ENCODE measurements around the gene ZNF296.

The ZNF296 gene

DNA sequence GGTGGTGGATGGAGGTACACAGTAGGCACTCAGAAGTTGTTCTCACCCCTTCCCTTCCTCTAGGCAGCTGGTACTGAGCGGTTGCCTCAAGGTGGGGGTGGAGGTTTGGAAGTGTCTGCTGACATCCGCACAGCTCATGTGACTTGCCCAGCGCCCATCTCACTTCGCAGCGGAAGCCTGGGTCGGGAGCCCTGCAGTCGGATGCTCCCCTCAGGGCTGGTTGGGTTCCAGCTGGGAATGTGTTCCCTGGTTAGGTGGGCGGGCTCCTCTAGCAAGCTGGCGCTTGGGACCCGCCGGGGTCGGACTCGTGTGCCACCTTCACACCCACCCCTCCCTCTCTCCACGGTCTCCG is 26.9 kb upstream of the ZNF296 start:
- DNase-seq = no peak

DNA sequence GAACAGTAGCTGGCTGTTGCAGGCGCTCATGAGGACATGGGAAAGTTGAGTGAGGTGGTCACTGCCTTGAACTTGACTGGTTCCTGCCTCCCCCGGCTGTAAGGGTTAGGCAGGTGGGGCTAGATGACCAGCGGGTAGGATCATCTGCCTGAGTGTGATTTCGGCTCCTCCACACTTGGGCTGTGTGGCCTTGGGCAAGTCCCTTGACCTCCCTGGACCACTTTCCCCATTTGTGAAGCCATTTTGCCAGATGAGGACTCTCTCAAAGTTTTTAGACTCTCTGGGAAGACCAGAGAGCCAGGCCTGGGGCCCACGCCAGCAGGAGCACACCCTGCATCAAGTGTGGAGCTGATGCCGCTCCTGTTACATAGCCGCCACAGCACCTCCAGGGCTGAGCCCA is 26.2 kb upstream of the ZNF296 start:
- no peak for DNase-seq

DNA sequence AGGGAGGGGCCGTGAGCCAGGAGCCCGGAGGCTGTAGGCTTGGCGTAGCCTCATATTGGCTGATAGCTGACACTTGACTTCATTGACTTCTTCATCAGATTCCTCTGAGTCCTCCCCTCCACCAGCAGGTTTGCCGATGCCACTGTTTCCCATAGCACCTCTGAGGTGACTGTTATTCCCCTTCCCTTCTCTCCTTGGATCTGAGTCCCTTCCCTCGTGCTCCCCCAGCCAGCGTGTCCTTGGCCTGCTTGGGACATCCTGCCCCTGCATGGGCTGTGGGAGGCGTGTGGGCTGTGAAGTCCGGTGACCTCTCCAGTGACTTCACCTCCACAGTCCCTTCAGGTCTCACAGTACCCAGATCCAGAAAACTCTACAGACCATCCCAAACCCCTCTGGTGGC is 25.5 kb upstream of the ZNF296 start:
- DNase-seq = no peak

DNA sequence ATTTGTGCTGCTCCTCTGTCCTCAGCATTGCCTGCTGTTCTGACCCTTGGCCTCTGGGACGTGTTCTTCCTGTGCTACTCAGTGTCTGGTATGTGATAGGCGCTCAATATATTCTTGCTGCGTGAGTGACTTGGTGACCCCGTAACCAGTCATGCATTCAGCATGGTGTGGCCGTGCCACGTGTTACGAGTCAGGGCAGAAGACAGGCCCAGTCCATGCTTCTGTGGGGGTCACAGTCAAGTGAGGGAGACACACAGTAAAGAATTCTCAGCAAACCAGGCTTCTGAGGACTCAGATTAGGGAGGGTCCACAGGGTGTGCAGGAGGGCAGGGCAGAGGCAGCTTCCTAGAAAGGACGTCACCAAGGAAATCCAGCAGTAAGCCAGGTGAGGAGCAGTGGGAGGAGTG is 24.6 kb upstream of the ZNF296 start:
- DNase-seq = no peak

DNA sequence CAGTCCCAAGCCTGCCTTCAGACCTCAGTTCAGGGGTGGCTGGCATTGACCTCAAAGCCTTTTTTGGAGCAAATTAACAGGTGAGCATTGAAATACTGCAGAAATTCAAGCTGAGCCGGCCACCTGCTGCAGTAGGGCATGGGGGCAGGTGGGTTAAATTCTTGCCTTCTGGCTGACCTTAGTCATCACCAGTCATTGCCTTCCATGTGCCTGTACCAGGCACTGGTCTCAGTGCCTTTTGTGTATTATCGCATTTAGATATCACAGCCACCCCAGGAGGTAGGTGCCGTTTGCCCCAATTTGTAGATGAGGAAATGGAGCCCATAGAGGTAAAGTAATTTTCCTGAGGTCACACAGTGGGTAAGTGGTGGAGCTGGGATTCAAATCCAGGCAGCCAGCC is 23.9 kb upstream of the ZNF296 start:
- no peak for DNase-seq

DNA sequence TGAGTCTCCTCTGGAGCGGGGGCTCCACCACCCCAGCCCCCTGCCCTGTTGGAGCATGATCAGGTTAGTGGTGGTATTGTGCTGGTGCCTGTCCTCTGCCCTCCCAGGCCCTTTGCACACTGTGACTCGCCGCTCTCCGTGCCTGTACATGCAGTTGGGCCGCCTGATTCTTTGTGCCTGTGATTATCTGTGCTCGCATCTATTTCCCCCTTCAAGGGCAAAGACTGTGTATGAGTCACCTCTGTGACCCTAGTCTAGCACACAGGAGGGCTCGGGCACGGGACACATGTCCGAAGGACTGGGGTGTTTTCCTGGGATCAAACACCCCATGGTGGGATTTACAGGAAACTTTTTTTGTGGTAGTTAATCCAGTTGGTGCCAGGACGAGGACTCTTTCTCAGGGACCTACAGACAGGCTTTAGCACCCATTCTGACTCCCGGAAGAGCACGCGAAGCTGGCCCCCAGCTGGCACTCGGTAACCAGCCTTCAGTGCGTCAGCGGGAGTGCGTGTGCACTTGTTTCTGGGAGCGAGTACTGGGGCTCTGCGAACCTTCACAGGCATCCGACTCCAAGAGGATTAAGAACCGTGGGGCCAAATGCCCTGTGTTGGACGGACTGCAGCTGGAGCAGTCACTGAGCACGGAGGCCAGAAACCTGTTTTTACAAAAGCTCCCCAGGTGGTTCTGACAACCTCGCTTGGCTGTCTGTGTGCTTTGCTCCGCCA is 23.4 kb upstream of the ZNF296 start:
- DNase-seq = no peak

DNA sequence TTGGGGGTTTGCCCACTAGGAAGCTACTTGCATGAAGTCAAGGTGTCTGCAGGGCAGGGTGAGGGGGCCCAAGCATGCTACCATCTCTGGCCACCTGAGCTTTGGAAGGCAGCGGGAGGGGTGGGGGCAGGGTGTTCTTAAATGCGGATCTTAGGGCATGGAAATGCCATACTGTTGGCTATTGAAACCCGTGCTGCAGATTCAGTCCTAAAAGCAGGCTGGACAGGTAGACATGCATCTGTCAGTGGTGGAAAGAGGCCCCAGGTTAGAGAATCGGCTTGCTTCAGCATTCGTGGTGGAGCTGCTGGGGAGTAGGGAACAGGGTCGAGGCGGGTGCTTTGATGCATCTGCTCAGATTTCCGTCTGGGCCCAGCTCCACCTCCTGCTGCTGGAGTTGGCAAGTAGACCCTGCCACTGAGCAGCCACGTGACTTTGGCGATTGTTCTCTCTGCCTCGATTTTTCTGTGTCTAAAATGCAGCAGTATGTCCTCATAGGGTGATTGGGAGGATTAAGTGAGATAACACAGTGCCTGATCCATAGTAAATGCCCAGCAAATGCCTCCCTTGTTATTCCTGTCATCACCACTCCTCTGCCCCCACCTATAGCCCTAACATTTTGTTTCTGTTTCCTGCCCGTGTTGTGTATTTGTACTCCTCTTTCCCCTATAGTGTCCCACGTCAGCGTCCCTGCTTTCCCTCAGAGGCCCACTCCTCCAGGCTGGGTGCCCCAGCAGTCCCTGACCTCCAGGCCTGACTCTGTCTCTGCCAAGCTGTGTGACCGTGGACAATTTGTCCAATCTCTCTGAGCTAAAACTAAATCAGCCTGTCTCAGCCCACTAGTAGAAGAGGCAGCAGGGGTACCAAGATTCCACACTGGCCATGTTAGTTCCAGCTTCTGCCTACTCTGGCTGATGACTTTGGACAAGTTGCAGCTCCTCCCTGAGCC is 22.5 kb upstream of the ZNF296 start:
- no peak for DNase-seq

DNA sequence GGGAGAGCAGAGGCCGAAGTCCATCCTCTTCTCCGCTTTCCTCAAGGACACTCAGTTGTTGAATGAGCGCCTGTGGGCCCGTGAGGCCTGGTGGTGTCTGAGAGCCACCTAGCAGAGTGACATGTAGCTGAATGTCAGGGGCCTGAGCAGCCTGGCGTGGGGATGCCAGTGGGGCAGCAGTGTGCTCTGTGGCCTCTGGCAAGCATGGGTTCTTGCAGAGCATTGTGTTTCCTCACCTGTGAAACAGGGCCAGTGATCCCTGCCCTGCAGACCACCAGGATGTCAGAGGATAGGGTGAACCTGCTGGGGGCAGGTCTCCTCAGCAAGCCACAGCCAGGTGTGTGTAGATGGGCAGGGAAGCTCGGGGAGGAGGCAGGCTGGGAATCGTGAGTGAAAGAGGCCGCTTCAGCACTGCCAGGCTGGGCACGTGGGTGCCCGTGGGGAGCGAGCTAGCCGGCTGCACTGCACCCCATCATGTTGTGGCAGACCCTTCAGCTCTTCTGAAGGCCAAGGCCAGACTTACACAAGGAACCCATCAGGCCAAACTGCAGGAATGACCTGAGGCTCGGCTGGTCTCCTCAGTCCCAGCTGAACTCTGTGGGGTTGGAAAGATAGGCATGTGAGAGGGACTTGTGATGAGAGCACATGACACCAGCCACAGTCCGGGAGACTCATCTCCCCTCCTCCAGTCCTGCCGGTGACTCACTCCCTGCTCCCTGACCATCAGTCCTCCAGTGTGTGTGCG is 21.7 kb upstream of the ZNF296 start:
- DNase-seq = no peak

DNA sequence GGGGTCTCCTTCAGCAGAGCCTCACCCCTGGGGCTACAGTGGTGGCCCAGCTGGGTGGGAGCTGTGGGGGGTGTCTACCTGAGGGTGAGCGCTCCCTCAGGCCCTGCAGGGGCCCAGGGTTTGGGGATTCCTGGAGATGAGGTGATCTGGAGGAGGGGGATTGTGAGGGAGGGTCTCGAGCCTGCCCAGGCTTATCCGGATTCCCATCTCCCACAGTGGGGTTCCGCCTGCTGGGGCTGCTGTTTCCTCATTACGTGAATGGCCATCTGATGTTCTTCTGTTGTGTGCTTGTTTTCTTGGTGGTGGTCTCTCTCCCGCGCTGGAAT is 21.1 kb upstream of the ZNF296 start:
- DNase-seq = no peak

DNA sequence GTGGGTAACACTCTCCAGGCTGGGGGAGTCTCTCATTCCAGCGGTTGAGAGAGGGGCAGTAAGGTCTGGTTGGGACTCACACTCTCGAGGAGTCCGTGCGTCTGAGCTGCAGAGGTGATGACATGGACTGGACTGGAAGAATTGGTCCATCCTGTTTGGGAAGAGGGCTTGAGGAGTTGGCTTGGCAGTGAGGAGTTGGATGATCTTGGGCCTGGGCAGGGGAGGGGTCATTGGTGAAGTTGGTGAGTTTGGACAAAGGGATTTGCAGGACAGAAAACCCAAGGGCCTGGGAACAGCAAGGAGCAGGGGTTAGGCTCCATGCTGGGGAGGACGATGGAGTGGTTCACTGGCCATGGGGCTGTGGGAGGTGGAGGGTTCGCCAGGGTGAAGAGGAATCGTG is 20.4 kb upstream of the ZNF296 start:
- DNase-seq = no peak

DNA sequence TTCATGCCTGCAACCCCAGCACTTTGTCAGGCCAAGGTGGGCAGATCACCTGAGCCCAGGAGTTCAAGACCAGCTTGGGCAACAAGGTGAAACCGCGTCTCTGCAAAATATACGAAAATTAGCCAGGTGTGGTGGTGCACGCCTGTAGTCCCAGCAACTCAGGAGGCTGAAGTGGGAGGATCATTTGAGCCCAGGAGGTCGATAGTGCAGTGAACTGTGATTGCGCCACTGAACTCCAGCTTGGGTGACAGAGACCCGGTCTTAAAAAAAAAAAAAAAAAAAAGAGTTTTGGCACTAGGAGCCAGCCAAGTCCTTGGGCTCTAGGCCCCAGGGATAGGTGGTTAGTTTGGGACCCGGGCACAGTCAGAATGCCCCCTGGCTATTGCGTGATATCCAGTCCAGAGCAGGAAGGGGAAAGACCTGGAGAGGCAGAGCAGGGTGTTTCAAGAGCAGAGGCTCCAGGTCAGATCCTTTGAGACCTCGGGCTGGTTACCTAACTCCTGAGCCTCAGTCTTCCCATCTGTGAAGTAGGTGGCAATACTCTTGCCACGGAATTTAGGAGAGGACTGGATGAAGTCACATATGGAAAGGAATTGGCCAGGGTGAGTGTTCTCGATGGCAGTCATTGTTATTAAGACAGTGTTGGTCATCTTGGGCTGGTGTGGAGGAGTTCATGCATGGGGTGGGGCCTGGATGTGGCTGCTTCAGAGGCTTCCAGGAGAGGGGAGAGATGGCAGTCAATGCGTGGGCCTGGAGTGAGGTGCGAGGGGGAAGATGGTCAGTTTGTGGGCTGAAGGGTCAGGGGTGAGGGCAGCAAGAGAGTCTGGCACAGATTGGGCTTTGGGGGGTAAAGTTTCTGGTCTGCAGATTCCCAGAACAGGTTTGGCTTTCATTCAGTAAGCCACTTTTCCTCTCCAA is 19.5 kb upstream of the ZNF296 start:
- DNase-seq = no peak

DNA sequence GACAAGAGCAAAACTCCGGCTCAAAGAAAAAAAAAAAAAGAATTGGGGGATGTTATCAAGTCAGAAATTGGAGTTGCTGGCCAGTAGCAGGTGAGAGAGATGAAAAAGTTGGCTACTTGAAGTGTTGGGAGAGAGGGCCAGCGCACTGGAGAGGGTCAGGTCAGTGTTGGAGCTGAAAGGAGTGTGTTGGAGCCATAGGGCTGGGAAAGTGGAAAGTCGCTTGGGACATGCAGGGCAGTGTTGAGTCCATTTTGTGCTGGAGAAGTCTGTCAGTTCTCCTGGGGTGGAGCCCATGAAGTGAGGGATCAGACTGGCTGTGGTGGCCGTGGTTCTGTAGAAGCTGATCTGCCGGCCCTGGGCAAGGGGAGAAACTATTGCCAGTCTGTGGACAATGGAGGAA is 18.4 kb upstream of the ZNF296 start:
- no peak for DNase-seq

DNA sequence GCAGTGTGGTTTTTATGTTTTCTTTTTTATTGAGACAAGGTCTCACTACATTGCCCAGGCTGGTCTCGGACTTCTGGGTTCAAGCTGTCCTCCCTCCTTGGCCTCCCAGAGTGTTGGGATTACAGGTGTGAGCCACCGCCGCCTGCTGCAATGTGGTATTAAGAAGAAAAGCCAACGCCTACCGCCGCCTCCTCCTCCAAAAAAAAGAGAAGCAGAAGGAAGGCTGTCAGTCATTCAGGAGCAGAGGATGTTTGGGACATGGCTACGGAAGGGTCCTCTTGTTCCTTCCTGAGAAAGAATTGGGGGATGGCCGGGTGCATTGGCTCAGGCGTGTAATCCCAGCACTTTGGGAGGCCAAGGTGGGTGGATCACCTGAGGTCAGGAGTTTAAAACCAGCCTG is 17.9 kb upstream of the ZNF296 start:
- no peak for DNase-seq

DNA sequence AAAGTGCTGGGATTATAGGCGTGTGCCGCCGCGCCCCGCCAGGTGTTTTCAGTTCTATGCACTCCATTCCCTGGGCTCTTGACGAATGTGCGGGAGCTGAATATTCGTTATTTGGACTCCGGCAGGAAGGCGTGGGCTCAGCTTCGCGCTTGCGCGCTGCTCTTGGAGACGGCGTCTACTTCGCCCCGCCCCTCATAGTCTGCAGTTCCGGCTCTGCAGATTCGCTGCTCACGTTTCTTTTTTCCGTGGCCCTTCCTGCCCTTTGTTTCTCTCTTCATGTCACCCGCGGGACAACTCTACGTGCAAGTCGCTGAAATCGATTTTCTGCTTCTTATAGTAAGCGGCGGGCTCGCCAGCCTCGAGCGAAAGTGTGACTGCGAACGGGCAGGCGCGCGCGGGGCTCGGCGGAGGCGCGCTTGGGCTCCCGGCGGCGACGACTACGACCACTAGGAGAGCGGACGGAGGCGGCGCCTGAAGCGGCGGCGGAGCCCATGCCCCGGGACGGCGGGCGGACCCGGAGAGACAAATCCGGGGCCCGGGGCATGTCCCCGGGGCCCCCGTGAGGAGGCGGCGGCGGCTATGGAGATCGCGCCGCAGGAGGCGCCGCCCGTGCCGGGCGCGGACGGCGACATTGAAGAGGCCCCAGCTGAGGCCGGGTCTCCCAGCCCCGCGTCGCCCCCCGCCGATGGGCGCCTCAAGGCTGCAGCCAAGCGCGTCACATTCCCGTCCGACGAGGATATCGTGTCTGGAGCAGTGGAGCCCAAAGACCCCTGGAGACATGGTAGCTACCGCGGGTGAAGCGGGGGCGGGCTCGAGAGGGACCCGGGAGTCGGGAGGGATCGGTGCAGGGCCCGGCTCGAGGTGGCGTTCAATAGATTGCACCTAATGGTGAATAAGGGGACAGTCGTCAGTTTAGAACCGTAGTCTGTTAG is 16.7 kb upstream of the ZNF296 start, which contains the start of gene PPP1R37:
PPP1R37 (plus strand) TSS at position 433 of the 932 bp plus-strand sequence; CDS start at position 580, 147 bp downstream.
- DNase-seq = peak; percentile 93

DNA sequence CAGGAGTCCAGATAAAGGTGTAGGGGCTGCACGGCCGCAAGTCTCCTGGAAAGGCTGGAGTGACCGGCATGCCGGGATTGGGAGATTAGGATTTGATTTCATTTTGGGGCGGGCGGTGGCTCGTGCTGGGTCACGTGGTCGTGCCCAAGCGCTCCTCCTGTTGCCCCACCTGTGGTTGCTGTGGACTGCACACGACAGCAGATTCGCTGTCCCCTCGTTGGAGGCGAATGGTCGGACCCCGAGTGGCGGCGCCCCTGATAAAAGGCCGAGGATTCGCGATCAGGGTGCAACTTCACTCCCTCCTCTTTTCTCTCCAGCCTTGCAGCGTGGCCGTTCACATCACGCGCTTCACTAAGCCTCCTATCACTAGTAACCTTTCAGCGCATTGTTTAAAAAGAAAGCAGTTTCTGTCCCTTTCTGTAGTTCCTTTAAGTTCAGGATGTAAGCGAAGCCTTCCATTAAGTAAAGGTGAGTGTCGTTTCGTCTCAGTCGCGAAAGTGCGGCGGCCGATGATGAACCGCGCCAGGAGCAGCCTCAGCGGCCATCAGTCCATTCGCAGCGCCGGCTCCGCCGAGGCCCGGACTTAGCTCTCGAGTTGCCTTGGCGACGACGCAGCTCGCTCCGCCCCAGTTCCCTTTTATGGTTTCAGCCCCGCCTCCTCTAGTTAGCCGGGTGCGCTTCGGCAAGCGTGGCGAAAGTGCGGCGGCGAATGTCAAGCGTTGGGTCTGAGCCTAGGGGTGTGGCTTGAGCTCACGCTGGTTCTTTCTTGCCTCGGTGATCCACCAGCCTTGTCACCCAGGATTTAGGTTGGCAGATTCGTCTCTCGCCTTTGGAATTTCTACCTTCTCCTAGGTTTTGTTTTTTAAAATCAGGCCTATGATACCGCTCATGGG is 15.0 kb upstream of the ZNF296 start:
- peak; percentile 99 for DNase-seq

DNA sequence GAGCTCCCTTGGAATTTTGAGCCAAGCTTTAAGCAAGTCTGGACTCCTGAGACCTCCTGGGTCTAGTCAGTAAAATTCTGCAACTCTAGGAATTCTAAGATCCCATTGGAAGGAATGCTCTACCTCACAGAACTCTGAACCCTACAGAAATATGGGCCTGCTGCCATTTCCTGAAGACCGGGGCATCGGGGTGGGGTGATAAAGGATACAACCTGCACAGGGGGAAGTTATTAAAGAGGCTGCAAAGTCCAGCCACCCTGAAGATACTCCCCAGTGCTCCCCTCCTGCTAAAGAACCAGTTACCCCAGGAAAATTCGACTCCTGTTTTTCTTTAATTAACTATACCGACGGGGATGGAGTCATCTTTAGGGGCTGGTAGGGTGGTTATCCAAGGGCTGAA is 14.3 kb upstream of the ZNF296 start:
- DNase-seq = no peak

DNA sequence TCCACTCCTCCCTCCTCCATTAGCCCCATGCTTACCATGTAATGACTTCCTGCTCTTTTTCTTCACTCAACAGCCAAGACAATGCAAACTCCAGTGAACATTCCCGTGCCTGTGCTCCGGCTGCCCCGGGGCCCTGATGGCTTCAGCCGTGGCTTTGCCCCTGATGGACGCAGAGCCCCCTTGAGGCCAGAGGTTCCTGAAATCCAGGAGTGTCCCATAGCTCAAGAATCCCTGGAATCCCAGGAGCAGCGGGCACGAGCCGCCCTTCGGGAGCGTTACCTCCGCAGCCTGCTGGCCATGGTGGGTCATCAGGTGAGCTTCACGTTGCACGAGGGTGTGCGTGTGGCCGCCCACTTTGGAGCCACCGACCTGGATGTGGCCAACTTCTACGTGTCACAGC is 13.8 kb upstream of the ZNF296 start:
- no peak for DNase-seq

DNA sequence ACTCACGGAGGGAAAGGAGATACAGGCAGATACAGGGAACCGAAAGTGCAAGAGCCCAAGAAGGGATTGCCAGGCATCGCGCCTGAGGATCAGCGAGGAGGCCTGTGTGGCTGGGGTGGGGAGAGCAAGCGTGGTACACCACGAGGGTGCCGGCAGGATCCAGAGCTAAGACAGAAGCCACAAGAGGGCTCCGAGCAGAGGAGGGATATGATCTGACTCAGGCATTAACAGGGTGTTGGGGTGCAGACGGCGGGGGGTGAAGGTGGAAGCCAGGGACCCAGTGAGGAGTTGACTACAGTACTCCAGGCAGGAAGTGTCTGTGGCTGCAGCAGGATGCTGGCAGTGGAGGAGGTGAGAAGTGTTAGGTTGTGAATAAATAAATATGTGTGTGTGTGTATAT is 11.3 kb upstream of the ZNF296 start:
- no peak for DNase-seq

DNA sequence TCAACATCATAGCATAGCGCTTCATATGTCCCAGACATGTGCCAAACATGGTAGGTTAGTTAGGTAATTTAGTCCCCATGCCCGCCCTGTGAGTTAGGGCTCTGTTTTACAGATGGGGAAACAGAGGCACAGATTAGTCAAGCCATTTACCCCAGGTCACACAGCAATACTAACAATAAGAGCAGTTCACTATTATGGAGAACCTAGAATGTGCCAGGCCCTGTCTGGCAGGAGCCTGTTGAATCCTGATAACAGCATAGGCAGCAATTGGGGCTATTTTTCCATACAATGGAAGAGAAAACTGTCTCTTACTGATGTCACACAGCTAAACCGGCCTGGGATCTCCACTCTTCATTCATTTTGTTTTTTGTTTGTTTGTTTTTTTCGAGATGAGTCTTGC is 10.2 kb upstream of the ZNF296 start:
- no peak for DNase-seq

DNA sequence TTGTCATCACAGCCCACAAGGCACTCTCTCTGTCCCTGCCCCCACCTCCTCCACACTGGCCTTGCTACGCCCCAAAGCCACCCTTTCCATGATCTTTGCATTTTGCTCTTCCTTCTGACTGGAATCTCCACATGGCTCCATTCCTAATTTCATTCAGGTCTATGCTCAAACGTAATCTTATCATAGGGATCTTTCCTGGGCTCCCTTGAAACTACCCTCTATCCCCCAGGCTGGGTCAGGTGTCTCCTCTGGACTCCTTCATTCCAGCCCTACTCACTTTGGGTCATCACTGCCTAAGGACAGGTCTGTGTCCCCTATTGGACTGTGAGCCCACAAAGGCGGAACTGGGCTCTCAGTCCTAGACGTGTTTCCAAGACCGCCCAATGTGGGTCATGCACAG is 5.9 kb upstream of the ZNF296 start:
- no peak for DNase-seq
